UCSD-AML1 (cell line): ENCODE results near the gene MAGT1.
"Not testable (repeated sequence)": the region's sequence is repeated elsewhere in the genome, so short reads cannot be mapped to it uniquely, and the experiment has no call there.

Experiments
- DNase-seq: peaks from one replicate; lab custom pipeline; 2025; ENCODE audit not compliant: unreplicated experiment; lab: John Stamatoyannopoulos, UW

MAGT1 gene

GRCh38 chrX:77875372-77875771 is 19.9 kb downstream of the MAGT1 start:
- DNase-seq = no peak

GRCh38 chrX:77831544-77831943 is 63.7 kb downstream of the MAGT1 start:
- not testable (repeated sequence) for DNase-seq

DNA sequence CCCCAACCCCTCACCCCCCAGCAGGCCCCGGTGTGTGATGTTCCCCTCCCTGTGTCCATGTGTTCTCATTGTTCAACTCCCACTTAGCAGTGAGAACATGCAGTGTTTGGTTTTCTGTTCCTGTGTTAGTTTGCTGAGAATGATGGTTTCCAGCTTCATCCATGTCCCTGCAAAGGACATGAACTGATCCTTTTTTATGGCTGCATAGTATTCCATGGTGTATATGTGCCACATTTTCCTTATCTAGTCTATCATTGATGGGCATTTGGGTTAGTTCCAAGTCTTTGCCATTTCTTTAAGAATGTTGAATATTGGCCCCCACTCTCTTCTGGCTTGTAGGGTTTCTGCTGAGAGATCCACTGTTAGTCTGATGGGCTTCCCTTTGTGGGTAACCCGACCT is 73.2 kb downstream of the MAGT1 start:
- DNase-seq = not testable (repeated sequence)

- DNase-seq = no peak
Observed at GRCh38 chrX:77820091-77820727, 75.0 kb downstream of the MAGT1 start.

GRCh38 chrX:77814210-77814609 is 81.0 kb downstream of the MAGT1 start:
- DNase-seq = no peak

GRCh38 chrX:77802201-77802600 is 93.0 kb downstream of the MAGT1 start:
- DNase-seq = no peak

- no peak for DNase-seq
Observed at GRCh38 chrX:77795124-77795523, 100.1 kb downstream of the MAGT1 start.

DNA sequence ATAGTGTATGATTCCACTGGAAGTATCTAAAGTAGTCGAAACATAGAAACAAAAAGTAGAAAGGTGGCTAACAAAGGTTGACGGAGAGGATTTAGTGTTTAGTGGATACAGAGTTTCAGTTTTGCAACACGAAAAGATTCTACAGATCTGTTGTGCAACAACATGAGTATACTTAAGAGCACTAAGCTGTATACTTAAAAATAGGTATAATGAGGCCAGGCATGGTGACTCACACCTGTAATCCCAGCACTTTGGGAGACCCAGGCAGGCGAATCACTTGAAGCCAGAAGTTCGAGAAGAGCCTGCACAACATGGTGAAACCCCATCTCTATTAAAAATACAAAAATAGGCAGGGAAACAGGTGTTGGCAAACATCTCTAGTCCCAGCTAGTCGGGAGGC is 101.3 kb downstream of the MAGT1 start:
- DNase-seq = no peak

DNA sequence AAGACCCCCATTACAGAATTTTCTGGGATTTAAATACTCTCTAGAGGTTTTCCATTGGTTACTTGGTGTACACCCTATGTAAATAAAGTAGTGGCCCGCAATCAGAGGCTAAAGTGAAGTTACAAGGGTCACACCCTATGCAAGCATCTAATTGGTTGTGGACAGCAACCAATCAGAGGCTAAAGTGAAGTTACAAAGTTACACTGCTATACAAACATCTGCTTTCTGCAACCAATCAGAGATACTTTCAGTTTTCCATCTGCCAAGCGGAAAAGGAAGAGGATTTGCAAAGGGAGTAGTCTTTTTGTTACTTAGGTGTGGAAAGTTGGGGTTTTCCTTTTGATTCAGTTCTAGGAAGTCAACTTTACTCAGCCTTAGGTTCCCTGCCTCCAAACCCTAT is 107.2 kb downstream of the MAGT1 start:
- no peak for DNase-seq

- no peak for DNase-seq
Observed at GRCh38 chrX:77786365-77786680, 108.9 kb downstream of the MAGT1 start.

GRCh38 chrX:77785486-77786364 is 109.5 kb downstream of the MAGT1 start, which contains the start of gene ATRX:
Gene ATRX (minus strand): TSS chrX:77786216. CDS start chrX:77786001, 215 bp downstream.
- peak; percentile 70 for DNase-seq

- no peak for DNase-seq
Observed at GRCh38 chrX:77779695-77780094, 115.5 kb downstream of the MAGT1 start.

GRCh38 chrX:77776659-77777058 is 118.6 kb downstream of the MAGT1 start:
- no peak for DNase-seq
